NCI-H1694 (cell line): ENCODE measurements around the gene ITGB1BP2.
"Not testable (repeated sequence)": the region's sequence is repeated elsewhere in the genome, so short reads cannot be mapped to it uniquely, and the experiment has no call there.

Experiments used
- DNase-seq: peaks from one replicate; lab custom pipeline; 2025; lab: John Stamatoyannopoulos, UW

The ITGB1BP2 gene

DNA sequence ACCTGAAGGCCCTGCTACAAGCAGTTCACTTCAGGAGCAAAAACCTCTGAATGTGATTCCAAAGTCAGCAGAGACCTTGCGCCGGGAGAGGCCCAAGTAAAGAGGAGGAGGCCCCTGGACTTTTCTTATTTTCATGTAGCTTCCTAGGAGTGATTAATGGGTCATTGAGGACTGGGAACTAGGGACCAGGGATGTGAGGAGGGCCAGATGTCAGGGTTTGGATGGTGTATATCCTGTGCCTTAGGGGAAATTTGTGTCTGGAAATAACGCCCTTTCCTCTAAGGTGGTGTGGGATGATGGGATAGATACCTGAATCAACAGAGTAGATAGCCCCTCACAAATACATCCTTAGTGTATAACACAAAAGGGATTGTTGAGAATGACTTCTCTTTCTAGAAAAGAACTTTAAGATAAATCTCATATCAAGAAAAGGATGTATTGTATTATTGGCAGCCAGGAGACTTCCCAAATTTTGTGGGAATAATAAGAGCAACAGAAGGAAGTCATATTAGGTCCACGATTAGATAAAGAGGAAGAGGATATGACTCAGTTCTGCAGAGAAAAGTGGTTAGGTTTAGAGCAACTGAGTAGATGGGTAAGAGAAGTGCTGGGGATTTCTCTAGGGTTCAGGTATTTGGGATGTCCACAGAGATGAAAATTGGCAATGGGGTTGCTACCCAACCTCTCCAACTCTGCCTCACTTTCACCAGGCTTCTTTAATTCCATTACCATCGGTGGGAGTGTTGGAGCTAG is 1.1 kb downstream of the ITGB1BP2 start:
- DNase-seq = no peak

- DNase-seq = no peak
These were observed 3.0 kb downstream of the ITGB1BP2 start for GRCh38 chrX:71304561-71304960.

DNA sequence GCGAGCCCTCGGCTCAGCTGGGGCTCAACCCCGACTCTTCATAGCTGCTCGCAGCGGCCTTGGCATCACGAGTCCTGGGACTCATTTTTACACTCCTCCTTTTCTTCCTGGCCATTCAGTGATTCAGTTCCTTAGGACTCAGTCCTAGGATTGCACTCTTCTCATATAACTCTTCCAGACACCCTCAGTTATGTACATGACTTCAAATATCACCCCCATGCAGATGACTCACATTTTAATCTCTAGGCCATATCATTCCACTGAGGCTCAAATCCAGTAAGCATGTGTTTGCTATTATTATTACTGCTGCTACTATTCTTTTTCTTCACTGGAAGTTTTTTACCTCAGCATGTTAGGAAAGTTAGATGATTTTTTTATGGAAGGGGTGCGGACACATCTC is 14.4 kb downstream of the ITGB1BP2 start:
- no peak for DNase-seq

DNA sequence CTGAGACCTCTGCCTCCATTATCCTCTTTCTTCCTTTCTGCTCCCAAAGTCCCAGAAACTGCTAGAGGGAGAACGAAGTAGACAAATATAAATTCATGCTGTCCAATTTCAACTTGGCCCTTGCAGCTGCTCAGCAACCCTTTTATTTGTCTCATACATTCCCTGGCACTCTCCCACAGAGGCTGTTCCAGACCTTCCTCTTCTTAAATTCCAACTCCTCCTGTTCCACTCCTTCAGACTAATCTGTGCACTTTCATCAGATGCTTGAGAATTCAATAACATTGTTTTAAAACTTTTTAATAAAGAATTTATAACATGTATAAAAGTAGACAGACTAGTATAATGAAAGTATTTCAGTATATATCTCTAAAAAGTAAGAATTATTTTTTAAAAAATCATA is 15.4 kb downstream of the ITGB1BP2 start:
- not testable (repeated sequence) for DNase-seq

DNA sequence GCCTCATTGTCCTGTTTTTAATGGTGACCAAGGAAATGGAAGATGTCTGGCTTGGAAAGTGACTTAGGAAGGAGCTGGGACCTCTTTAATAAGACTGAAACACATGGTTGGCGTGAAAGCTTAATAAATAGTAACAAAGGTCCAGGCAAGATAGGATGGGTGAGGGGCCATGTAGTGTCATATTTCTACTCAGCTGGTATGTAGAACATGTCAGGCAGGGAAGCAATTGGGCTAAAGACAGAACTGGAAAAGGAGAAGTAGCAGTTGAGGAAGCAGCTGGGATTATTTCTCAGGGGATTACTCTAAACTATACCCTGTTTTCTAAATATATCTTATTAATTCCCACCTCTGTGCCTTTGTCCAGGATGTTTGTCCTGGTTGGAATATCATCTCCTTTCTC is 18.6 kb downstream of the ITGB1BP2 start:
- DNase-seq = no peak

DNA sequence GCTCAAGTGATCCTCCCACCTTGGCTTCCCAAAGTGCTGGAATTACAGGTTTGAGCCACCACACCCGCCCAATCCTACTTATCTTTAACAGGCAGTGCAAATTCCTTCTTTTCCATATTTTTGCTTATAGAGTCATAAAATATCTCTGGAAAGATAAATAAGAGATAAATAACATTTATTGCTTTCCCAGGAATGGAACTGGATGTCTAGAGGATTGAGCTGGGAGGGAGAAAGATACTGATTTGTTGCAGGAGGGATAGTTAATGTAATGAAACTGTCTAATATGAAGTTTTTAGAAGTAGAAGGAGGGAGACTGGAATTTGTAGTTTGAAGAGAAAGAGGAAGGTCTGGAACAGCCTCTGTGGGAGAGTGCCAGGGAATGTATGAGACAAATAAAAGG is 20.2 kb downstream of the ITGB1BP2 start:
- DNase-seq = no peak

DNA sequence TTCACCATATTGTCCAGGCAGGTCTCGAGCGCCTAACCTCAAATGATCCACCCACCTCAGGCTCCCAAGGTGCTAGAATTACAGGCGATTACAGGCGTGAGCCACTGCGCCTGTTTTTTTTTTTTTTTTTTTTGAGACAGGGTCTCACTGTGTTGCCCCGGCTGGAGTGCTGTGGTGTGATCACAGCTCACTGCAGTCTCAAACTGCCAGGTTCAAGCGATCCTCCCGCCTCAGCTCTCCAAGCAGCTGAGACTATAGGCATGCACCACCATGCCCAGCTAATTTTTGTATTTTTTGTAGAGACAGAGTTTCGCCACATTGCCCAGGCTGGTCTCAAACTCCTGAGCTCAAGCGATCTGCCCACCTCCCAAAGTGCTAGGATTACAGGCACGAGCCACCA is 22.9 kb downstream of the ITGB1BP2 start:
- DNase-seq = not testable (repeated sequence)

DNA sequence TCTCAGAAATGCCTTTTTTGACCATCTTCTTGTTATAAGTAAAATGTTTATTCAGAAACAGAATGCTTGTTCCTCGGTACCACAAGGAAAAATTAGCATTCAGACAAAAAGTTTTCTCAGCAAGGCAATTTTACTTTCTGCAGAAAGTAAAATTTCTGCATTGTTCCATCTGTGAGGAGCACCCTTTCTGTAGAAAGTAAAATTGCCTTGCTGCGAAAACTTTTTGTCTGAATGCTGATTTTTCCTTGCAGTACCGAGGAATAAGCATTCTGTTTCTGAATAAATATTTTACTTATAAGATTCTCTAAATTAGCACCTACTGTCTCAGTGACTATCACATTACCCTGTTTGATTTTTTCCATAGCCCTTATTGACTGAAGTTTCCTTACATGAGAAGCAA is 24.8 kb downstream of the ITGB1BP2 start:
- no peak for DNase-seq

DNA sequence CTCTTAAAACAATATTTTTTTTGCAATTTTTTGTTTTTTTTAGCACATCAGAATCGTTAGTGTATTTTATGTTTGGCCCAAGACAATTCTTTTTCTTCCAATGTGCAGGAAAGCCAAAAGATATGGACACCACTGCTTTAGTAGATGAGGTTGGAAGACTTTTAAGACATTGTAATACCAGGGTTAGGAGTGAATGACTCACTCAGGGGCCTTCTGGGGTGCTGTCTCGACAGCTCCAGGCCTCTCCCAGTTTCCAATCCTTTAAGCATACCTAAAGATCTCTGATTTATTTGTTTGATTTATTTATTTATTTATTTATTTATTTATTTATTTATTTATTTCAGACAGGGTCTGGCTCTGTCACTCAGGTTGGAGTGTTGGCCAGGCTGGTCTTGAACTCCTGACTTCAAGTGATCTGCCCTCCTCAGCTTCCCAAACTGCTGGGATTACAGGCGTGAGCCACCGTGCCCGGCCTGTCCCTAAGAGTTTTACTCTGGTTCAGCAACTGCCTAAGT is 47.7 kb downstream of the ITGB1BP2 start:
- not testable (repeated sequence) for DNase-seq

DNA sequence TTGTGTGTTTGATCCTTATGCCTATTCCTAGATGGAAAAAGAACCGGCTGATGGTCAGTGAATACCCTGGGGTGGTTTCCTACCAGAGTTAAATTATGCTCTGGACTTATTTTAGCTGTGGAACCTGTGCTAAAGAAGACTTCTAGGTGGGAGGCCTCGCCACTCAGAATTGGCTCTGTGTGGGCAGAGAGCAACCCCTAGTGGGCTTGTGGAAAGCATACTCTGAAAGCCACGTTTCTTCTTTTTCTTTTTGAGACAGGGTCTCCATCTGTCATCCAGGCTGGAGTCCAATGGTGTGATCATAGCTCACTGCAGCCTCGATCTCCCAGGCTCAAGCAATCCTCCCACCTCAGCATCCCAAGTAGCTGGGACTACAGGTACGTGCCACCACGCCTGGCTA is 48.3 kb downstream of the ITGB1BP2 start:
- DNase-seq = not testable (repeated sequence)

DNA sequence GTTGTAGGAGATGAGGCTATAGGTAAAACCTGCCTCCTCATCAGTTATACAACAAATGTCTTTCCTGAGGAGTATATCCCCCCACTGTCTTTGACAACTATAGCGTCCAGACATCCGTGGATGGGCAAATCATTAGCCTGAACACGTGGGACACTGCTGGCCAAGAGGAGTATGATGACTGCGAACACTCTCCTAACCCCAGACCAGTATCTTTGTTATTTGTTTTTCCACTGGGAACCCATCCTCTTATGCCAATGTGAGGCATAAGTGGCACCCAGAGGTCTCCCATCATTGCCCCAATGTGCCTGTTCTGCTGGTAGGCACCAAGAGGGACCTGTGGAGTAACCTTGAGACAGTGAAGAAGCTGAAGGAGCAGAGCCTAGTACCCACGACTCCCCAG is 50.9 kb downstream of the ITGB1BP2 start:
- not testable (repeated sequence) for DNase-seq
